Left renal pelvis (tissue), 4 donors: ENCODE measurements around the gene HUS1B. TPM values are rescaled to one million over a fixed set of nuclear protein-coding genes. Genes with fewer than 3 reads are reported as not detected.

Source experiments
- DNase-seq, 4 donors: peaks; one replicate each; pipeline ENCODE4 v3.0.0-alpha.2; 2013; ENCODE audit warnings: low read depth in 4 of 4, low spot score in 3 of 4
- polyA plus RNA-seq, 4 donors: library from polyadenylated mRNA; unstranded; fragments of 120-200 nt; gene quantifications; one replicate each; pipeline ENCODE4 v1.2.1, GENCODE V29; 2013; ENCODE audit not compliant: insufficient read length in 4 of 4

HUS1B gene
- polyA plus RNA-seq, 4 donors = 0.29 to 0.48 TPM; not detected in 2

- DNase-seq = no peak
Measured at GRCh38 chr6:626236-626635, 30.7 kb downstream of the HUS1B start.

- no peak for DNase-seq
Measured at GRCh38 chr6:624979-625378, 31.9 kb downstream of the HUS1B start.

- DNase-seq = no peak
Measured at GRCh38 chr6:622462-622861, 34.4 kb downstream of the HUS1B start.

GRCh38 chr6:621931-622330 lies 35.0 kb downstream of the HUS1B start:
- no peak for DNase-seq

GRCh38 chr6:620950-621349 lies 36.0 kb downstream of the HUS1B start:
- DNase-seq = no peak

GRCh38 chr6:620166-620565 lies 36.7 kb downstream of the HUS1B start:
- no peak for DNase-seq

- DNase-seq = no peak
Measured at GRCh38 chr6:617456-618100, 39.3 kb downstream of the HUS1B start.

GRCh38 chr6:613981-614380 lies 42.9 kb downstream of the HUS1B start:
- DNase-seq = no peak

GRCh38 chr6:611928-612327 lies 45.0 kb downstream of the HUS1B start:
- no peak for DNase-seq

GRCh38 chr6:610882-611281 lies 46.0 kb downstream of the HUS1B start:
- DNase-seq = no peak

- no peak for DNase-seq
Measured at GRCh38 chr6:609905-610304, 47.0 kb downstream of the HUS1B start.

- DNase-seq = no peak
Measured at GRCh38 chr6:606829-607379, 50.0 kb downstream of the HUS1B start.

Other genes starting within 250 kb of the HUS1B start
- gene EXOC2, start 36.0 kb upstream of the HUS1B start, polyA plus RNA-seq = 10 to 100 TPM; 16.3 to 25.7 (median 23.6) TPM